CD8-positive, alpha-beta memory T cell (primary cell): ENCODE data around the gene MBD4. TPM values are rescaled to one million over a fixed set of nuclear protein-coding genes. Genes with fewer than 3 reads are reported as not detected.

ENCODE experiments used
- CTCF ChIA-PET: fragments of 350-600 bp; sonication (Branson Sonifier 250); formaldehyde crosslinking; loops from one replicate; lab custom pipeline; 2021; ENCODE audit warnings: antibody characterized with exemption; lab: Charles Lee
- POLR2A ChIA-PET: fragments of 350-600 bp; sonication (Branson Sonifier 250); formaldehyde crosslinking; loops from one replicate; lab custom pipeline; 2021; ENCODE audit warnings: antibody characterized with exemption; lab: Charles Lee
- DNase-seq, 5 donors: peaks; one replicate each; pipeline versions ENCODE4 v3.0.0 to v3.0.0-alpha.2; 2020 to 2022; ENCODE audit warnings: mixed read lengths in 1 of 5
- H3K27ac ChIP-seq: one replicate; pipeline ENCODE4 v1.7.0; 2013; ENCODE audit warnings: low read depth, mild to moderate bottlenecking, low read length, moderate library complexity
- H3K27me3 ChIP-seq: 2 replicates; pipeline ENCODE4 v1.7.0; 2013; ENCODE audit warnings: low read length, mild to moderate bottlenecking; ENCODE audit not compliant: insufficient read depth, poor library complexity, severe bottlenecking
- H3K36me3 ChIP-seq: 2 replicates; pipeline ENCODE4 v1.7.0; 2013; ENCODE audit warnings: mild to moderate bottlenecking, low read length, moderate library complexity; ENCODE audit not compliant: insufficient read depth
- H3K4me1 ChIP-seq: 2 replicates; pipeline ENCODE4 v1.7.0; 2013; ENCODE audit warnings: mild to moderate bottlenecking, low read length, moderate library complexity; ENCODE audit not compliant: insufficient read depth
- H3K4me3 ChIP-seq: 2 replicates; pipeline ENCODE4 v1.7.0; 2013; ENCODE audit warnings: mild to moderate bottlenecking, low read length
- H3K9me3 ChIP-seq: 2 replicates; pipeline ENCODE4 v1.7.0; 2013; ENCODE audit warnings: mild to moderate bottlenecking, low read length
- H3K27ac Mint-ChIP-seq, 8 donors: one replicate each; pipeline ENCODE4 v1.8.0; 2020 to 2021; ENCODE audit warnings: mixed read lengths in 8 of 8, mild to moderate bottlenecking in 6 of 8, inconsistent platforms in 3 of 8, moderate library complexity in 3 of 8
- H3K27me3 Mint-ChIP-seq, 2 donors: one replicate each; pipeline ENCODE4 v1.8.0; 2020 to 2021; ENCODE audit warnings: mixed read lengths in 2 of 2, mild to moderate bottlenecking in 1 of 2, moderate library complexity in 1 of 2
- H3K36me3 Mint-ChIP-seq, 3 donors: one replicate each; pipeline ENCODE4 v1.8.0; 2020 to 2021; ENCODE audit warnings: mixed read lengths in 3 of 3, inconsistent platforms in 1 of 3, mild to moderate bottlenecking in 1 of 3
- H3K4me1 Mint-ChIP-seq, 3 donors: one replicate each; pipeline ENCODE4 v1.8.0; 2020 to 2021; ENCODE audit warnings: mixed read lengths in 3 of 3, inconsistent platforms in 1 of 3, mild to moderate bottlenecking in 1 of 3
- H3K4me3 Mint-ChIP-seq, 7 donors: one replicate each; pipeline ENCODE4 v1.8.0; 2020 to 2021; ENCODE audit warnings: mixed read lengths in 7 of 7, mild to moderate bottlenecking in 6 of 7, moderate library complexity in 4 of 7, inconsistent platforms in 2 of 7
- H3K9me3 Mint-ChIP-seq, 5 donors: one replicate each; pipeline ENCODE4 v1.8.0; 2020 to 2022; ENCODE audit warnings: mixed read lengths in 5 of 5, mild to moderate bottlenecking in 3 of 5, moderate library complexity in 2 of 5, inconsistent platforms in 1 of 5
- polyA plus RNA-seq: library from polyadenylated mRNA; unstranded; fragments of 300-500 nt; fragmentation: Illumina TruSeq; gene quantifications from one replicate; pipeline ENCODE4 v1.2.3, GENCODE V29; 2021
- total RNA-seq, 2 experiments: library from RNA; stranded (reverse); gene quantifications; one replicate each; pipeline ENCODE4 v1.2.3, GENCODE V29; 2021

The MBD4 gene
- total and polyA plus RNA-seq, 3 experiments from 2014 or later: 33.2 to 48.1 (median 48.0) TPM

DNA sequence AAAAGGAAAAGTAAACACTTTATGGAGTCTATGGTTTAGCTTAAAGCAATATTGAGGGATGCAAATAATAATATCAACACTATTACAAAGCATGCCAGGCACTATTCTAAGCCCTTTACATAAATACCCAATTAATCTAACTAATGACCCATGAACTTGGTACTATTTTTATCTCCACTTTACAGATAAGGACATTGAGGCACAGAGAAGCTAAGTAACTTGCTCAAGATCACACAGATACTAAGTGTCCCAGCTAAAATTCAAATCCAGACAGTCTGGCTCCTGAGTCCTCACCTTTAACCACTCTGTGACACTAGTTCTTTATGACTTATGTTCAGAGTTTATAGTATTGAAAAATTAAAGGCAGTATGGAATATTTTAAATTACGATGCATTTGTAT lies 5.6 kb downstream of the MBD4 start:
- Histone ChIP-seq H3K9me3 (no peaks in the 10 kb centered on the region), H3K27ac (no peak overlapping the region), H3K27me3 (no peaks in the 10 kb centered on the region), H3K4me1 (peaks cover 22% of the 10 kb centered on the region), H3K36me3 (peaks cover 38% of the 10 kb centered on the region), H3K4me3 (no peak overlapping the region)
- H3K27ac Mint-ChIP-seq: peak overlapping the region in 2 of 8 donors; percentile 20 to 66
- CTCF ChIA-PET: no interaction called here
- H3K27me3 Mint-ChIP-seq: no peaks in the 10 kb centered on the region
- H3K4me3 Mint-ChIP-seq: peak overlapping the region in 1 of 7 donors; percentile 14
- peaks cover 0 to 81% (median 18%) of the 10 kb centered on the region in 3 donors for H3K36me3 Mint-ChIP-seq
- DNase-seq: no peak
- H3K4me1 Mint-ChIP-seq: peaks cover 46 to 62% (median 55%) of the 10 kb centered on the region in 3 donors
- H3K9me3 Mint-ChIP-seq: no peaks in the 10 kb centered on the region
- POLR2A ChIA-PET: no interaction called here

DNA sequence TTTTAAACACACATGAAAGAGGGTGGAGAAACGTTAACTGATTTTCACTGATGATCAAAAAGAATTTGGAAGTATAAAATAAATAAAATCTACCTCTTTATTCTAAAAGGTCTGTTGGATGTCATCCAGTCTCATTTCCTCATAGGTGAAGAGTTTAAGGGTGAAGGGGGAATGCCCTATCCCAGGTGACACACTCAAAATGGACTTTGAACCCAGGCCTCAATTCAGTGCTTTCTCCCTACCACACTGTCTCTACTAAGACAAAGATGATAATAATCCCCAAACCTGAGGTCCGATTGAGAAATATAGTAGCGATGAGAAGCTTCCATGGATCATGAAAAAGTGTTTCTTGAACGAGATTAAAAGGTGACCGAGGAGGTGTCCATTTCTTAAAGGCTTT lies 6.2 kb downstream of the MBD4 start:
- Histone ChIP-seq H3K27me3 (no peaks in the 10 kb centered on the region), H3K4me3 (no peak overlapping the region), H3K4me1 (peaks cover 21% of the 10 kb centered on the region), H3K36me3 (peaks cover 38% of the 10 kb centered on the region), H3K9me3 (no peaks in the 10 kb centered on the region), H3K27ac (no peak overlapping the region)
- Mint-ChIP-seq H3K4me1 (peaks cover 44 to 62% (median 54%) of the 10 kb centered on the region in 3 donors), H3K27ac (no peak overlapping the region), H3K9me3 (no peaks in the 10 kb centered on the region), H3K4me3 (peak overlapping the region in 1 of 7 donors; percentile 36), H3K27me3 (no peaks in the 10 kb centered on the region), H3K36me3 (peaks cover 0 to 84% (median 18%) of the 10 kb centered on the region in 3 donors)
- ChIA-PET CTCF (no interaction called here), POLR2A (no interaction called here)
- DNase-seq: no peak

GRCh38 chr3:129432671-129433070 lies 7.1 kb downstream of the MBD4 start:
- ChIA-PET POLR2A (no interaction called here), CTCF (no interaction called here)
- H3K27ac ChIP-seq: no peak overlapping the region
- H3K4me3 ChIP-seq: no peak overlapping the region
- H3K27ac Mint-ChIP-seq: no peak overlapping the region
- peaks cover 31% of the 10 kb centered on the region for H3K36me3 ChIP-seq
- no peaks in the 10 kb centered on the region for H3K27me3 Mint-ChIP-seq
- H3K27me3 ChIP-seq: no peaks in the 10 kb centered on the region
- no peak overlapping the region for H3K4me3 Mint-ChIP-seq
- H3K4me1 ChIP-seq: peaks cover 18% of the 10 kb centered on the region
- DNase-seq: no peak
- H3K9me3 ChIP-seq: no peaks in the 10 kb centered on the region
- peaks cover 0 to 79% (median 16%) of the 10 kb centered on the region in 3 donors for H3K36me3 Mint-ChIP-seq
- H3K9me3 Mint-ChIP-seq: no peaks in the 10 kb centered on the region
- peaks cover 46 to 62% (median 54%) of the 10 kb centered on the region in 3 donors for H3K4me1 Mint-ChIP-seq

DNA sequence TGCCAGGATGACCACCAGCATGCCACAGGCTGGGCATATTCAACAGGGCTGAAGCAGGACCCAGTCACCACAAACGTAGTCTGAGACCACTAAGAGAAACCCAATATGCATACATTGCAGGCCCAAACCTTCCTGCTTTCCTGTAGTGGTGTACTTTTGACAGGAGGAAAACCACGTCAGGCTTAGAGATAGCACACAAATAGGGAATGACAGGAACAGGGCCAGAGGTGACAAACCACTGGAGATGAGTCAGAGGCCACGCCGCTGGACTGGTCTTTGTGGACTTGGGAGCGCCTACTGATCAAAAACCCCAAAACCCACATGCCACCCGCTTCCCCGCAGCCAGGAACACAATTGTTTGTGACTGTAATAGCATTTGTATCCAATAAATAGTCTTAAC lies 7.7 kb downstream of the MBD4 start:
- H3K4me1 Mint-ChIP-seq: peaks cover 43 to 57% (median 51%) of the 10 kb centered on the region in 3 donors
- H3K36me3 Mint-ChIP-seq: peaks cover 0 to 74% (median 16%) of the 10 kb centered on the region in 3 donors
- no peak overlapping the region for H3K27ac ChIP-seq
- H3K4me3 Mint-ChIP-seq: no peak overlapping the region
- peak overlapping the region in 2 of 8 donors; percentile 18 to 48 for H3K27ac Mint-ChIP-seq
- H3K9me3 Mint-ChIP-seq: no peaks in the 10 kb centered on the region
- DNase-seq: no peak
- H3K4me1 ChIP-seq: peaks cover 17% of the 10 kb centered on the region
- no peak overlapping the region for H3K4me3 ChIP-seq
- no peaks in the 10 kb centered on the region for H3K9me3 ChIP-seq
- ChIA-PET POLR2A (no interaction called here), CTCF (no interaction called here)
- H3K27me3 ChIP-seq: no peaks in the 10 kb centered on the region
- H3K27me3 Mint-ChIP-seq: no peaks in the 10 kb centered on the region
- H3K36me3 ChIP-seq: peaks cover 31% of the 10 kb centered on the region

GRCh38 chr3:129429602-129430001 lies 10.1 kb downstream of the MBD4 start:
- H3K36me3 Mint-ChIP-seq: peaks cover 0 to 52% (median 11%) of the 10 kb centered on the region in 3 donors
- Histone ChIP-seq H3K27me3 (no peaks in the 10 kb centered on the region), H3K27ac (no peak overlapping the region), H3K4me3 (no peak overlapping the region), H3K9me3 (no peaks in the 10 kb centered on the region), H3K36me3 (peaks cover 26% of the 10 kb centered on the region), H3K4me1 (peaks cover 7% of the 10 kb centered on the region)
- H3K27me3 Mint-ChIP-seq: no peaks in the 10 kb centered on the region
- CTCF ChIA-PET: interaction anchor here (1.3 kb wide), 1 partner anchor 11 kb away, joined by 4 read pairs; the partner anchor contains the start of genes IFT122 and MBD4
- no peaks in the 10 kb centered on the region for H3K9me3 Mint-ChIP-seq
- no peak for DNase-seq
- H3K27ac Mint-ChIP-seq: peak overlapping the region in 7 of 8 donors; percentile 35 to 95 (median 74)
- POLR2A ChIA-PET: interaction anchor here (2.5 kb wide), 1 partner anchor 9 kb away, joined by 15 read pairs; the partner anchor contains the start of genes IFT122 and MBD4
- H3K4me3 Mint-ChIP-seq: peak overlapping the region in 1 of 7 donors; percentile 54
- H3K4me1 Mint-ChIP-seq: peaks cover 22 to 33% (median 26%) of the 10 kb centered on the region in 3 donors

GRCh38 chr3:129429080-129429451 lies 10.7 kb downstream of the MBD4 start:
- DNase-seq: no peak
- H3K27ac Mint-ChIP-seq: peak overlapping the region in 7 of 8 donors; percentile 25 to 95 (median 80)
- POLR2A ChIA-PET: interaction anchor here (2.5 kb wide), 1 partner anchor 10 kb away, joined by 15 read pairs; the partner anchor contains the start of genes IFT122 and MBD4

DNA sequence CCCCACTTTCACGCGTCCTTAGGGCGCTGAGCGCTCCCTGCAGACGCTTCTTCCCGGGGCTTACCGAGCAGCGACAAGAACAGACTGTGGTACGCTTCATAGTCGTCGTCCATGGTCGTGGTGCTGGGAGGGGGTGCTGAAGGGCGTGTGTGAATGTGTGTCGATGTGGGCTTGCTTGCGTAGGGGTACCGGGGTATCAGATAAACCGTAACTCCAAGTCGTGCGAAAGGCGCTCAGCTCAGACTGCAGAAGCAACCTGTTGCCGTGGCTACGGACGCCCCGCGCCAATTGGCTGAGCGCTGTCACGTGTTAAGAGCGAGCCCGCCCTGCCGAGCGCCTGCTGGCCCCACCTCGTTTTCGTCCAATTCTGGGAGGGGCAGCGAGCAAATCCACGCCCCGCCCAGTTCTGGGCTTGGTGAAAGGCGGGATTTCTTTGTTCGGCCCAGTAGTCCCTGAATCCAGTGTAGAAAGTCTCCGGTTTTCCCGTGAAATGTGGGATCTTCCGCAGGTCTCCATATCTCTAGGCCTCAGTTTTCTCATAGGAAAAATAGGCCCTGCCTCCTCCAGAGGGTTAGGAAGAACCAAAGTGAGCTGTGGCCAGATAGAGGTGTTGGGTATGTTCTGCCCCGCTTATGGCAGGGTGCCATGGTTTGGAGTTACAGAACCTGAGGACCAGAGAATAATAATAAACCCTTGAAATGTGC lies 11.2 kb downstream of the MBD4 start, which contains the start of gene EFCAB12:
Gene EFCAB12, minus strand, starts transcription at position 261 of the 704 bp plus-strand sequence. Its CDS starts 148 bp downstream, at position 113.
- H3K27ac Mint-ChIP-seq: peak within 1 kb of the TSS; percentile 25 to 95 (median 80)
- peak within 1 kb of the TSS; percentile 3 for H3K27ac ChIP-seq
- H3K4me3 Mint-ChIP-seq: peak within 1 kb of the TSS; percentile 46 to 88 (median 84)
- H3K27me3 ChIP-seq: no peaks in the 10 kb centered on the region
- H3K4me1 Mint-ChIP-seq: peaks cover 15 to 26% (median 17%) of the 10 kb centered on the region in 3 donors
- CTCF ChIA-PET: interaction anchor here (0.7 to 1.4 kb wide), 5 partner anchors 10 to 569 kb away, joined by 3 to 7 read pairs (median 3); a partner anchor contains a TSS
- no peaks in the 10 kb centered on the region for H3K27me3 Mint-ChIP-seq
- peaks cover 7% of the 10 kb centered on the region for H3K4me1 ChIP-seq
- H3K9me3 Mint-ChIP-seq: no peaks in the 10 kb centered on the region
- peaks cover 18% of the 10 kb centered on the region for H3K36me3 ChIP-seq
- peaks cover 0 to 42% (median 10%) of the 10 kb centered on the region in 3 donors for H3K36me3 Mint-ChIP-seq
- H3K4me3 ChIP-seq: peak within 1 kb of the TSS; percentile 71
- POLR2A ChIA-PET: interaction anchor here (2.5 kb wide), 1 partner anchor 11 kb away, joined by 15 read pairs; the partner anchor contains the start of genes IFT122 and MBD4
- peak; percentile 78 to 91 (median 87) for DNase-seq
- no peaks in the 10 kb centered on the region for H3K9me3 ChIP-seq

More at GRCh38 chr3:129429080-129429451, 10.7 kb downstream of the MBD4 start:
- Mint-ChIP-seq H3K36me3 (peaks cover 0 to 47% (median 11%) of the 10 kb centered on the region in 3 donors), H3K9me3 (no peaks in the 10 kb centered on the region), H3K4me1 (peaks cover 19 to 28% (median 21%) of the 10 kb centered on the region in 3 donors), H3K4me3 (peak overlapping the region in 6 of 7 donors; percentile 83 to 88 (median 85)), H3K27me3 (no peaks in the 10 kb centered on the region)
- Histone ChIP-seq H3K27ac (peak overlapping the region; percentile 3), H3K27me3 (no peaks in the 10 kb centered on the region), H3K4me3 (no peak overlapping the region), H3K4me1 (peaks cover 7% of the 10 kb centered on the region), H3K9me3 (no peaks in the 10 kb centered on the region), H3K36me3 (peaks cover 24% of the 10 kb centered on the region)
- CTCF ChIA-PET: interaction anchor here (1.2 to 1.3 kb wide), 2 partner anchors 10 to 11 kb away, joined by 3 to 4 read pairs; partner anchors contain the start of genes IFT122 and MBD4
